ENCODE measurements around the gene BLACAT1. TPM values are rescaled to one million over a fixed set of nuclear protein-coding genes. Genes with fewer than 3 reads are reported as not detected.

The BLACAT1 gene
- total and polyA plus RNA-seq, 2 of the 4 experiments (the other 2 are of a cell fraction), result under 0.01 to 0.05 TPM

- no peak for TF ChIP-seq MAZ (IDR thresholded peaks at IDR 0.05; ENCODE audit: borderline replicate concordance, low read depth, low read length)
Observed at GRCh38 chr1:205488074-205488723, 32.4 kb upstream of the BLACAT1 start (continued).

- intact Hi-C loops (cut with micrococcal nuclease) (no loop called here), in situ Hi-C loops (cut with MboI; ENCODE audit: low sequenced_read_pairs) (loop anchor here (5.0 to 10.0 kb wide), 3 partner anchors 36 to 211 kb away; no protein-coding TSS in a partner anchor), dilution Hi-C loops (cut with HindIII; ENCODE audit: low sequenced_read_pairs, unreplicated experiment) (no loop called here)
- Histone ChIP-seq H2AK9ac (replicated peaks; ENCODE audit: low read depth, low read length, poor library complexity) (no peak overlapping the region), H4K5ac (ENCODE audit: low read depth, low read length) (no peak overlapping the region), H3K14ac (replicated peaks; ENCODE audit: low read depth, low read length) (no peak overlapping the region), H4K91ac (ENCODE audit: insufficient read depth, low read depth, low read length) (no peak overlapping the region), H3K9me3 (ENCODE audit: control insufficient read depth, insufficient read depth, low read length) (no peaks in the 10 kb centered on the region), H3K4me2 (ENCODE audit: low read depth, low read length) (no peak overlapping the region), H3K36me3 (ENCODE audit: control insufficient read depth, insufficient read depth, low read length) (no peaks in the 10 kb centered on the region), H2AK5ac (ENCODE audit: low read depth, low read length) (no peak overlapping the region), H3K9ac (ENCODE audit: low read depth, low read length) (no peak overlapping the region), H4K20me1 (ENCODE audit: insufficient read depth, low read length) (0 out of 2 replicates have a peak, but pooled peaks cover 4% of the 10 kb centered on the region), H3K4me3 (ENCODE audit: insufficient read depth, low read depth, low read length) (no peak overlapping the region), H3K56ac (ENCODE audit: extremely low read depth, insufficient read depth, low read length) (no peak overlapping the region), H2BK20ac (ENCODE audit: low read depth, low read length) (no peak overlapping the region), H3K4me1 (ENCODE audit: control insufficient read depth, insufficient read depth, low read length) (no peaks in the 10 kb centered on the region), H3K27me3 (ENCODE audit: control insufficient read depth, insufficient read depth, low read length) (peaks cover 47% of the 10 kb centered on the region), H3K27ac (ENCODE audit: insufficient read depth, low read length) (no peak overlapping the region), H2BK15ac (ENCODE audit: low read depth, low read length) (no peak overlapping the region), H3K79me1 (ENCODE audit: low read depth in 1 of 2, low read length in 2 of 2) (no peaks in the 10 kb centered on the region), H3K23ac (ENCODE audit: low read depth, low read length) (no peak overlapping the region), H3K18ac (ENCODE audit: low read depth, low read length) (no peak overlapping the region), H2BK120ac (ENCODE audit: low read depth, low read length) (no peak overlapping the region), H3K4ac (ENCODE audit: low read depth, low read length) (no peak overlapping the region), H2BK5ac (ENCODE audit: low read depth, low read length, poor library complexity, severe bottlenecking) (no peak overlapping the region), H2AFZ (replicated peaks; ENCODE audit: low read length, poor library complexity) (no peak overlapping the region), H3K9me1 (ENCODE audit: insufficient read depth, low read length) (no peaks in the 10 kb centered on the region), H4K8ac (ENCODE audit: low read depth in 2 of 2, low read length in 2 of 2) (no peak overlapping the region)
- POLR2A ChIA-PET (ENCODE audit: unreplicated experiment), result no interaction called here
- CTCF ChIA-PET, result interaction anchor here (0.7 to 5.1 kb wide), 10 partner anchors 8 to 364 kb away, joined by 3 to 52 read pairs (median 6); no protein-coding TSS in a partner anchor
- no peak for DNase-seq
- ATAC-seq (ENCODE audit: low read depth), result no peak
- WGBS, 2 experiments (ENCODE audit: extremely low coverage in 2 of 2, insufficient read length in 1 of 2), result 87% methylated on average over 2 of the region's 6 CpGs; no CpG with 5 or more reads in 1 of the 2 experiments
- BruUV-seq (replicated peaks), result no TSS peak
- TF ChIP-seq MAFK (IDR thresholded peaks at IDR 0.05; ENCODE audit: low read depth, low read length) (no peak), MXI1 (IDR thresholded peaks at IDR 0.05; ENCODE audit: borderline replicate concordance, low read depth, low read length) (no peak), NFE2L2 (IDR thresholded peaks at IDR 0.05; ENCODE audit: low read depth, low read length) (no peak), RFX5 (IDR thresholded peaks at IDR 0.05; ENCODE audit: low read depth, low read length) (no peak), FOS (IDR thresholded peaks at IDR 0.05; ENCODE audit: low read depth, low read length) (no peak), RAD21 (IDR thresholded peaks at IDR 0.05; ENCODE audit: low read length) (no peak), MAZ (IDR thresholded peaks at IDR 0.05; ENCODE audit: borderline replicate concordance, low read depth, low read length) (no peak), SMC3 (IDR thresholded peaks at IDR 0.05; ENCODE audit: low read depth, low read length) (no peak), CHD1 (IDR thresholded peaks at IDR 0.05; ENCODE audit: low read depth, low read length) (no peak)
- TF ChIP-seq, protein P1, sequence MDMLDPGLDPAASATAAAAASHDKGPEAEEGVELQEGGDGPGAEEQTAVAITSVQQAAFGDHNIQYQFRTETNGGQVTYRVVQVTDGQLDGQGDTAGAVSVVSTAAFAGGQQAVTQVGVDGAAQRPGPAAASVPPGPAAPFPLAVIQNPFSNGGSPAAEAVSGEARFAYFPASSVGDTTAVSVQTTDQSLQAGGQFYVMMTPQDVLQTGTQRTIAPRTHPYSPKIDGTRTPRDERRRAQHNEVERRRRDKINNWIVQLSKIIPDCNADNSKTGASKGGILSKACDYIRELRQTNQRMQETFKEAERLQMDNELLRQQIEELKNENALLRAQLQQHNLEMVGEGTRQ (IDR thresholded peaks at IDR 0.05; ENCODE audit: low read depth, low read length), result no peak
- TF ChIP-seq, protein P2, sequence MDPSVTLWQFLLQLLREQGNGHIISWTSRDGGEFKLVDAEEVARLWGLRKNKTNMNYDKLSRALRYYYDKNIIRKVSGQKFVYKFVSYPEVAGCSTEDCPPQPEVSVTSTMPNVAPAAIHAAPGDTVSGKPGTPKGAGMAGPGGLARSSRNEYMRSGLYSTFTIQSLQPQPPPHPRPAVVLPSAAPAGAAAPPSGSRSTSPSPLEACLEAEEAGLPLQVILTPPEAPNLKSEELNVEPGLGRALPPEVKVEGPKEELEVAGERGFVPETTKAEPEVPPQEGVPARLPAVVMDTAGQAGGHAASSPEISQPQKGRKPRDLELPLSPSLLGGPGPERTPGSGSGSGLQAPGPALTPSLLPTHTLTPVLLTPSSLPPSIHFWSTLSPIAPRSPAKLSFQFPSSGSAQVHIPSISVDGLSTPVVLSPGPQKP (IDR thresholded peaks at IDR 0.05; ENCODE audit: borderline replicate concordance, low read depth, low read length), result no peak
- TF ChIP-seq, protein P3, sequence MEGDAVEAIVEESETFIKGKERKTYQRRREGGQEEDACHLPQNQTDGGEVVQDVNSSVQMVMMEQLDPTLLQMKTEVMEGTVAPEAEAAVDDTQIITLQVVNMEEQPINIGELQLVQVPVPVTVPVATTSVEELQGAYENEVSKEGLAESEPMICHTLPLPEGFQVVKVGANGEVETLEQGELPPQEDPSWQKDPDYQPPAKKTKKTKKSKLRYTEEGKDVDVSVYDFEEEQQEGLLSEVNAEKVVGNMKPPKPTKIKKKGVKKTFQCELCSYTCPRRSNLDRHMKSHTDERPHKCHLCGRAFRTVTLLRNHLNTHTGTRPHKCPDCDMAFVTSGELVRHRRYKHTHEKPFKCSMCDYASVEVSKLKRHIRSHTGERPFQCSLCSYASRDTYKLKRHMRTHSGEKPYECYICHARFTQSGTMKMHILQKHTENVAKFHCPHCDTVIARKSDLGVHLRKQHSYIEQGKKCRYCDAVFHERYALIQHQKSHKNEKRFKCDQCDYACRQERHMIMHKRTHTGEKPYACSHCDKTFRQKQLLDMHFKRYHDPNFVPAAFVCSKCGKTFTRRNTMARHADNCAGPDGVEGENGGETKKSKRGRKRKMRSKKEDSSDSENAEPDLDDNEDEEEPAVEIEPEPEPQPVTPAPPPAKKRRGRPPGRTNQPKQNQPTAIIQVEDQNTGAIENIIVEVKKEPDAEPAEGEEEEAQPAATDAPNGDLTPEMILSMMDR (conservative IDR thresholded peaks at IDR 0.05; ENCODE audit: low read depth, low read length), result no peak
Observed at GRCh38 chr1:205486258-205486657, 30.4 kb upstream of the BLACAT1 start.

All from IMR-90 (cell line).